ENCODE measurements around the gene PRG2. TPM values are rescaled to one million over a fixed set of nuclear protein-coding genes. Genes with fewer than 3 reads are reported as not detected.

PRG2 gene
- total RNA-seq, 1 donor from 2014 or later, result not detected

- no peaks in the 10 kb centered on the region for H3K4me1 Mint-ChIP-seq (ENCODE audit: low read depth)
- H3K27me3 Mint-ChIP-seq (ENCODE audit: low read depth), result no peaks in the 10 kb centered on the region
- no peaks in the 10 kb centered on the region for H3K9me3 Mint-ChIP-seq
- no peak overlapping the region for H3K4me3 Mint-ChIP-seq (ENCODE audit: low read depth)
- no peak overlapping the region for H3K27ac Mint-ChIP-seq
- H3K36me3 Mint-ChIP-seq (ENCODE audit: low read depth), result no peaks in the 10 kb centered on the region
- no peak for DNase-seq (ENCODE audit: low spot score)
- intact Hi-C loops (cut with micrococcal nuclease), result no loop called here
Observed at GRCh38 chr11:57387289-57388030, 3.0 kb downstream of the PRG2 start.

DNA sequence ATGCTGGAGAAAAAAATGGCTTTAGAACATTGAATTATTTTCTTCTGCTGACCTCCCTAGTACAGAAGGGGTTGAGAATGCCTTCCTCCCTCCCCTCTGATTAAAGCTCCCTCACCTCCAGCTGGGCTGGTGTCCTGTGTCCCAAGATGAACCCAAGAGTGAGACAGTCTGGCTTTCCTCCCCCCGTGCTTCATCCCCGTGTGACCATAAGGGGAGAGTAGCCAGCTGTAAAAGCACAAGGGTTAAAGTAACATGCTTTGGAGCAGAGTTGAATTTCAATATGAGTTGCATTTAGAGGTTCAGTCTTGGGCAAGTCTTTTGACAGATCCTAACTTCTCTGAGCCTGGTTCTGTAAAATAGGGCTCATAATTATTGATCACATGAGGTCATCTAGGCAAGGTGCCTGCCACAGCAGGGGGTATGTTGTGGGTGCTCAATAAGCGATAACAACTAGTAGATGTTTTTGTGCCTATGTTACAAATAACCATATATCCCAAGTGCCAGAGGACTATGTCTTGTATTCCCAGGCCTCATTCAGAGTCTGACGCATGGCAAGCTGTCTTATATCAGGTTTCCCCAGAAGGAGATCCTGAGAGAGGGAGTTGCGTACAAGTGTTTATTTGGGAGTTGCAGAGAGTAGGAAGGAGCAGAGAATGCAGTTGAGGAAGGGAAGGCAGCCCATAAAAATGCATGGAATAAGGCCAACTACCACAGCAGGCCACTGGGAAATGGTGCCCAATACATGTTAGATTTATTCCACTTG is 4.1 kb downstream of the PRG2 start:
- H3K4me1 Mint-ChIP-seq (ENCODE audit: low read depth), result no peaks in the 10 kb centered on the region
- no peak overlapping the region for H3K27ac Mint-ChIP-seq
- H3K27me3 Mint-ChIP-seq (ENCODE audit: low read depth), result no peaks in the 10 kb centered on the region
- H3K9me3 Mint-ChIP-seq, result no peaks in the 10 kb centered on the region
- intact Hi-C loops (cut with micrococcal nuclease), result no loop called here
- H3K4me3 Mint-ChIP-seq (ENCODE audit: low read depth), result no peak overlapping the region
- H3K36me3 Mint-ChIP-seq (ENCODE audit: low read depth), result no peaks in the 10 kb centered on the region
- no peak for DNase-seq (ENCODE audit: low spot score)

DNA sequence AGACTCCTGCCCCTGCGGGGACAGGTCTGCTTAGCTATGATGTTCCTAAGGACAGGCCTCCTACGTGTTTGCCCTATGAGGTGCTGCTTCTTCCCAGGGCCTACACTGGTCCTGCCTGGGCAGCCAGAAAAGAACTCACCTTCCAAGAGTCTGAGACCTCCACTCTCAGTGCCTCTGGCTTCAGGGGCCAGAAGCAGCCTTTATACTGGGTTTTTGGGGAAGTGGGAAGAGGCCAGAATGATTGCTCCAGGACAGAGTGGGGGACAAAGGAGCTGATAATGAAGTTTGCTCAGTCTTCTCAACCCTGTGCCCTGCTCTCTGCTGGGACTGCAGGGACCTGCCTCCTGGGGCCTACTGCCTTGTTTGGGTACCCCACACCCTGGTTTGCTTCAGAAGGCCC is 9.5 kb downstream of the PRG2 start, which contains the start of gene PRG3:
PRG3 (minus strand) TSS at position 176 of the 400 bp plus-strand sequence. CDS start 442 bp downstream, outside the sequence.
- no peaks in the 10 kb centered on the region for H3K36me3 Mint-ChIP-seq (ENCODE audit: low read depth)
- DNase-seq (ENCODE audit: low spot score), result no peak
- no peak within 1 kb of the TSS for H3K27ac Mint-ChIP-seq
- H3K4me1 Mint-ChIP-seq (ENCODE audit: low read depth), result no peaks in the 10 kb centered on the region
- no peaks in the 10 kb centered on the region for H3K9me3 Mint-ChIP-seq
- intact Hi-C loops (cut with micrococcal nuclease), result no loop called here
- H3K4me3 Mint-ChIP-seq (ENCODE audit: low read depth), result no peak within 1 kb of the TSS
- peaks cover 2% of the 10 kb centered on the region for H3K27me3 Mint-ChIP-seq (ENCODE audit: low read depth)

DNA sequence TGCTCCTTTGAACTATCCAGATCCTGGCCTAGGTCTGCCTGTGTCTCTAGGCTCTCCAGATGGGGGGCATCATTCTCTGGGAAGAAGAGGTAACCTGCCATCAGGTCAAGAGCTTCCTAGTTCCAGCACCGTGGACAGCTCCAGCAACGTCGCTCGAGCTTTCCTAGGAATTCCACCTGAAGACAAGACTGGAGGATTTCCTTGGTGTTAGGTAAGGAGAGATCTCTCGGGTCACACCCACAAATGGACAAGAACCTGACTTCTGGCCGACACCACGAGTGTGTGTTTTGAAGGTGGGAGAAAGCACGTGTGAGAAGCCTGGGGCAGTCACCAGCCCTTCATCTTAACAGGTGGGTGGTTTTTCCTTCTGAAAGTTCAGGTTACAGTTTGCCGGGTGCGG is 10.7 kb downstream of the PRG2 start:
- no peak overlapping the region for H3K4me3 Mint-ChIP-seq (ENCODE audit: low read depth)
- no peaks in the 10 kb centered on the region for H3K4me1 Mint-ChIP-seq (ENCODE audit: low read depth)

GRCh38 chr11:57378186-57378585 is 12.3 kb downstream of the PRG2 start:
- no peak for DNase-seq (ENCODE audit: low spot score)
- Mint-ChIP-seq H3K4me3 (ENCODE audit: low read depth) (no peak overlapping the region), H3K9me3 (no peaks in the 10 kb centered on the region), H3K27me3 (ENCODE audit: low read depth) (peaks cover 2% of the 10 kb centered on the region), H3K4me1 (ENCODE audit: low read depth) (no peaks in the 10 kb centered on the region), H3K36me3 (ENCODE audit: low read depth) (no peaks in the 10 kb centered on the region), H3K27ac (no peak overlapping the region)
- intact Hi-C loops (cut with micrococcal nuclease), result no loop called here

More for the DNA sequence above, 10.7 kb downstream of the PRG2 start:
- DNase-seq (ENCODE audit: low spot score), result no peak
- Mint-ChIP-seq H3K27me3 (ENCODE audit: low read depth) (peaks cover 2% of the 10 kb centered on the region), H3K36me3 (ENCODE audit: low read depth) (no peaks in the 10 kb centered on the region), H3K9me3 (no peaks in the 10 kb centered on the region), H3K27ac (no peak overlapping the region)
- intact Hi-C loops (cut with micrococcal nuclease), result no loop called here

DNA sequence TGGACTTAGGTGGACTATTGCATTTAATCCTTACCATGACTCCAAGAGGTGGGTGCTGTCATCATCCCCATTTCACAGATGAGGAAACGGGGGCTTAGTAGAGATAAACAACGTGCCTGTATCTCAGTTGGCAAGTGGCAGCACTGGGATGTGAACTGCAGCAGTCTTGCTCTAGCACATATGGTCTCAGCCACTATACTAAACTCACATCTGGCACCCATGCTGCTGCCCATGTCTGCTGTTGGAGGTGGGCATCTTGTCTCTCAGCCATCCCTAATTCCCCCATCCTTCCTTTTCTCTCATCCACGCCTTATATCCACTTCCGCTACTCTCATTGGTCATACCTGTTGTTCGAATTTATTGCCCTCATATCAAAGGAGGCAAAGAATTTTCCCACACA is 13.3 kb downstream of the PRG2 start:
- H3K9me3 Mint-ChIP-seq, result no peaks in the 10 kb centered on the region
- intact Hi-C loops (cut with micrococcal nuclease), result no loop called here
- H3K4me3 Mint-ChIP-seq (ENCODE audit: low read depth), result no peak overlapping the region
- H3K36me3 Mint-ChIP-seq (ENCODE audit: low read depth), result no peaks in the 10 kb centered on the region
- H3K27ac Mint-ChIP-seq, result no peak overlapping the region
- H3K4me1 Mint-ChIP-seq (ENCODE audit: low read depth), result no peaks in the 10 kb centered on the region
- peaks cover 2% of the 10 kb centered on the region for H3K27me3 Mint-ChIP-seq (ENCODE audit: low read depth)
- no peak for DNase-seq (ENCODE audit: low spot score)

- no peak for DNase-seq (ENCODE audit: low spot score)
- Mint-ChIP-seq H3K36me3 (ENCODE audit: low read depth) (no peaks in the 10 kb centered on the region), H3K4me3 (ENCODE audit: low read depth) (no peak overlapping the region), H3K9me3 (no peaks in the 10 kb centered on the region), H3K4me1 (ENCODE audit: low read depth) (no peaks in the 10 kb centered on the region), H3K27ac (no peak overlapping the region), H3K27me3 (ENCODE audit: low read depth) (peaks cover 2% of the 10 kb centered on the region)
- intact Hi-C loops (cut with micrococcal nuclease), result no loop called here
Observed at GRCh38 chr11:57376095-57377090, 14.1 kb downstream of the PRG2 start.

- H3K4me3 Mint-ChIP-seq (ENCODE audit: low read depth), result no peak overlapping the region
- H3K27me3 Mint-ChIP-seq (ENCODE audit: low read depth), result peaks cover 2% of the 10 kb centered on the region
- no peak overlapping the region for H3K27ac Mint-ChIP-seq
- intact Hi-C loops (cut with micrococcal nuclease), result no loop called here
- H3K36me3 Mint-ChIP-seq (ENCODE audit: low read depth), result no peaks in the 10 kb centered on the region
- H3K4me1 Mint-ChIP-seq (ENCODE audit: low read depth), result no peaks in the 10 kb centered on the region
- H3K9me3 Mint-ChIP-seq, result no peaks in the 10 kb centered on the region
- no peak for DNase-seq (ENCODE audit: low spot score)
Observed at GRCh38 chr11:57375490-57375889, 15.0 kb downstream of the PRG2 start.

DNA sequence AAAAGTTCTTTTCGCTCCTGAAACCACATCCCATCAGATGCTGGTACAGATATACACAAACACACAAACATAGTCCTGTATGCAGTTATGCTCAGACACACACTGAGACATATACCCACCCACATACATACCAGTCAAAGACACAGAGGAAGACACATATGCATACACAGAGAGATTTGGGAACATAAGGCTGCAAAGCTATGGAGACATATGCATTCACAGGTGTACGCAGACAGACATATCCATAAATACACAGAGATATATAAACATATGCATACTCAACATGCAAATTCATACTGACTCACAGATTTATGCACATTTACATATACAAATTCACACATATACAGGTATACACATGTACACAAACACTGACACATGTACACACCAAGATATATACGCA is 15.5 kb downstream of the PRG2 start:
- Mint-ChIP-seq H3K4me3 (ENCODE audit: low read depth) (no peak overlapping the region), H3K27ac (no peak overlapping the region), H3K4me1 (ENCODE audit: low read depth) (no peaks in the 10 kb centered on the region), H3K9me3 (no peaks in the 10 kb centered on the region), H3K36me3 (ENCODE audit: low read depth) (no peaks in the 10 kb centered on the region), H3K27me3 (ENCODE audit: low read depth) (no peaks in the 10 kb centered on the region)
- DNase-seq (ENCODE audit: low spot score), result no peak
- intact Hi-C loops (cut with micrococcal nuclease), result no loop called here

GRCh38 chr11:57373146-57373545 is 17.3 kb downstream of the PRG2 start:
- Mint-ChIP-seq H3K27me3 (ENCODE audit: low read depth) (no peaks in the 10 kb centered on the region), H3K36me3 (ENCODE audit: low read depth) (no peaks in the 10 kb centered on the region), H3K4me1 (ENCODE audit: low read depth) (no peaks in the 10 kb centered on the region), H3K27ac (no peak overlapping the region), H3K4me3 (ENCODE audit: low read depth) (no peak overlapping the region), H3K9me3 (no peaks in the 10 kb centered on the region)
- intact Hi-C loops (cut with micrococcal nuclease), result no loop called here
- no peak for DNase-seq (ENCODE audit: low spot score)

GRCh38 chr11:57370941-57371340 is 19.5 kb downstream of the PRG2 start:
- intact Hi-C loops (cut with micrococcal nuclease), result no loop called here
- no peaks in the 10 kb centered on the region for H3K27me3 Mint-ChIP-seq (ENCODE audit: low read depth)
- no peaks in the 10 kb centered on the region for H3K4me1 Mint-ChIP-seq (ENCODE audit: low read depth)
- no peak overlapping the region for H3K4me3 Mint-ChIP-seq (ENCODE audit: low read depth)
- H3K27ac Mint-ChIP-seq, result no peak overlapping the region
- H3K36me3 Mint-ChIP-seq (ENCODE audit: low read depth), result no peaks in the 10 kb centered on the region
- DNase-seq (ENCODE audit: low spot score), result no peak
- no peaks in the 10 kb centered on the region for H3K9me3 Mint-ChIP-seq

DNA sequence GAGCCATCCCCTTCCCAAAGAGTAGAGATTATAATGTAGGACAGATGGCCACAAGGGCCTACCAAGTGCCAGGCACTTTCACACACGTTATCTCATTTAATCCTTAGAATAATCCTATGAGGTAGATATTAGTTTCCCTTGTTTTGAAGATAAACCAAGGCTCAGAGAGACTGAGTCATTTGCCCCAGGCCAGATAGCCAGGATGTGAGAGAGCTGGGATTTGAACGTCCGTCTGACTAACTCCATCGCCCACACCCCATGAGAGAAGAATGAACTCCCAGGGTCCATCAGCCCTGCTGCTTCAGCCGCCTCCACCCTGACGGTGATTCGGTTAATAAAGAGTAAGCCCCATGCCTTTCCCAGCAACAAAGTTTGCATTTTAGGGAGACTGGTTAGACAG is 20.2 kb downstream of the PRG2 start:
- H3K4me1 Mint-ChIP-seq (ENCODE audit: low read depth), result no peaks in the 10 kb centered on the region
- intact Hi-C loops (cut with micrococcal nuclease), result no loop called here
- H3K27me3 Mint-ChIP-seq (ENCODE audit: low read depth), result no peaks in the 10 kb centered on the region
- no peak for DNase-seq (ENCODE audit: low spot score)
- H3K27ac Mint-ChIP-seq, result no peak overlapping the region
- no peaks in the 10 kb centered on the region for H3K36me3 Mint-ChIP-seq (ENCODE audit: low read depth)
- no peak overlapping the region for H3K4me3 Mint-ChIP-seq (ENCODE audit: low read depth)
- no peaks in the 10 kb centered on the region for H3K9me3 Mint-ChIP-seq
